ENCODE measurements around the gene SNX24. TPM values are rescaled to one million over a fixed set of nuclear protein-coding genes. Genes with fewer than 3 reads are reported as not detected.

Gene SNX24
- total RNA-seq, 1 experiment from 2014 or later = 13.9 TPM

- no peak overlapping the region for H3K14ac ChIP-seq (ENCODE audit: insufficient read depth, low read length)
- H2BK12ac ChIP-seq (ENCODE audit: insufficient read length, low read depth, low read length) = no peak overlapping the region
- H3K4ac ChIP-seq (ENCODE audit: low read depth, low read length) = no peak overlapping the region
- no peak overlapping the region for H3K4me2 ChIP-seq (ENCODE audit: insufficient read depth, insufficient read length, low read length)
- no peak overlapping the region for H2BK5ac ChIP-seq (ENCODE audit: insufficient read length, low read length)
- H3K23ac ChIP-seq (ENCODE audit: insufficient read length, low read depth, low read length) = no peak overlapping the region
- TF ChIP-seq CTCF (conservative IDR thresholded peaks at IDR 0.05) = no peak
- WGBS (ENCODE audit: extremely low coverage, insufficient read length, low lambda C conversion rate) = no CpG with 5 or more reads among the region's 6 CpGs
- no peak overlapping the region for H3K4me3 Mint-ChIP-seq
- H3K27ac ChIP-seq (ENCODE audit: insufficient read length, low read depth, low read length) = no peak overlapping the region
- no peaks in the 10 kb centered on the region for H3K4me1 ChIP-seq (ENCODE audit: insufficient read depth, low read length)
- H3K79me1 ChIP-seq (ENCODE audit: insufficient read depth, low read depth, low read length, poor library complexity, severe bottlenecking) = no peaks in the 10 kb centered on the region
- H3K18ac ChIP-seq (ENCODE audit: insufficient read length, low read depth, low read length) = no peak overlapping the region
- H2BK15ac ChIP-seq (ENCODE audit: low read depth, low read length) = no peak overlapping the region
- no peak overlapping the region for H3K9ac ChIP-seq (ENCODE audit: extremely low read depth, insufficient read length, low read length)
- no peak overlapping the region for H4K8ac ChIP-seq (replicated peaks; ENCODE audit: insufficient read length, low read depth, low read length)
- peaks cover 6 to 10% of the 10 kb centered on the region in 2 experiments for H3K4me1 Mint-ChIP-seq
- H3K9me3 Mint-ChIP-seq = no peaks in the 10 kb centered on the region
- H3T11ph ChIP-seq (ENCODE audit: low read length) = no peak overlapping the region
- H4K20me1 ChIP-seq (ENCODE audit: control insufficient read depth, insufficient read depth, insufficient read length) = no peaks in the 10 kb centered on the region
- no peak overlapping the region for H3K56ac ChIP-seq (ENCODE audit: insufficient read length, low read depth, low read length)
- no peak overlapping the region for H2BK20ac ChIP-seq (ENCODE audit: low read depth, low read length, poor library complexity, severe bottlenecking)
- no peak overlapping the region for H4K5ac ChIP-seq (ENCODE audit: insufficient read length, low read depth, low read length)
- no peaks in the 10 kb centered on the region for H3K27me3 ChIP-seq (ENCODE audit: insufficient read depth, low read length)
- no peaks in the 10 kb centered on the region for H3K36me3 Mint-ChIP-seq (ENCODE audit: insufficient read depth in 1 of 3, low read depth in 3 of 3)
- no peaks in the 10 kb centered on the region for H3K23me2 ChIP-seq (ENCODE audit: insufficient read length, low read depth, low read length, poor library complexity, severe bottlenecking)
- H3K27ac Mint-ChIP-seq = no peak overlapping the region
- no peak for DNase-seq
- H2AFZ ChIP-seq (ENCODE audit: low read length) = no peak overlapping the region
- no peak overlapping the region for H4K91ac ChIP-seq (ENCODE audit: insufficient read length, low read depth, low read length)
- H3K9me3 ChIP-seq (ENCODE audit: control insufficient read depth, low read depth, low read length) = no peaks in the 10 kb centered on the region
- no peaks in the 10 kb centered on the region for H3K79me2 ChIP-seq (ENCODE audit: insufficient read depth, low read length)
- no peak overlapping the region for H2BK120ac ChIP-seq (ENCODE audit: low read depth, low read length, poor library complexity, severe bottlenecking)
- no peaks in the 10 kb centered on the region for H3K27me3 Mint-ChIP-seq (ENCODE audit: low read depth)
- no peak overlapping the region for H2AK5ac ChIP-seq (ENCODE audit: insufficient read length, low read length)
These were observed 161.8 kb downstream of the SNX24 start for GRCh38 chr5:123007182-123007581.
